ENCODE results near the gene UNC79.

GRCh38 chr14:93712838-93713724 is 282.3 kb downstream of the UNC79 start:
- no peak for TF ChIP-seq CTCF (IDR thresholded peaks at IDR 0.05)
- no peak for TF ChIP-seq POLR2A (IDR thresholded peaks at IDR 0.05)
- no peak for TF ChIP-seq EP300 (IDR thresholded peaks at IDR 0.05)
